Activated CD4-positive, alpha-beta T cell treated with anti-CD3 and anti-CD28 coated beads for 1 hour (primary cell): ENCODE data around the gene GBE1.
"Not testable (repeated sequence)": the region's sequence is repeated elsewhere in the genome, so short reads cannot be mapped to it uniquely, and the experiment has no call there.

ENCODE experiments used
- DNase-seq: peaks from one replicate; pipeline ENCODE4 v3.0.0-alpha.2; 2020

The GBE1 gene

GRCh38 chr3:81752604-81753003, 8.8 kb downstream of the GBE1 start:
- no peak for DNase-seq

DNA sequence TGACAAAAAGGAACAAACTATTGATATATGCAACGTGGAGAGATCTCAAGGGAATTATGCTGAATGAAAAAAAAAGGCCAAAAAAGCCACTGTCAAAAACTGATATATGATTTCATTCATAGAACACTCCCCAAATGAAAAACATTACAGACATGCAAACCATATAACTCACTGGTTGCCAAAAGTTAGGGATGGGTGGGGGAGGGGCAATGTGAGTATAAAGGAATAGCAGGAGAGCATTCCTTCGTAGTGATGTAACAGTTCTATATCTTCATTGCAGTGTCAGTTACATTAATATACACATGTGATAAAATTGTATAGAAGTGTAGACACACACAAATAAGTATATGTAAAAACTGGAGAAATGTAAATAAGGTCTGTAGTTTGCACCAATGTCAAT, 12.2 kb downstream of the GBE1 start:
- DNase-seq: no peak

DNA sequence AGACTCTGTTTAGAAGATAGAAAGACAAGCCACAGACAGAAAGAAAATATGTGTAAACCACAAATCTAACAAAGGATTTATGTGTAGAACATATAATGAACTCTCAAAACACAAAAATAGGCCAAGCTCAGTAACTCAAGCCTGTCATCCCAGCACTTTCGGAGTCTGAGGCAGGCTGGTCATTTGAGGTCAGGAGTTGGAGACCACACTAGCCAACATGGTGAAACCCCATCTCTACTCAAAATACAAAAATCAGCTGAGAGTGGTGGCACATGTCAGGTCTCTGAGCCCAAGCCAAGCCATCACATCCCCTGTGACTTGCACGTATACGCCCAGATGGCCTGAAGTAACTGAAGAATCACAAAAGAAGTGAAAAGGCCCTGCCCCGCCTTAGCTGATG, 14.2 kb downstream of the GBE1 start:
- DNase-seq: not testable (repeated sequence)

DNA sequence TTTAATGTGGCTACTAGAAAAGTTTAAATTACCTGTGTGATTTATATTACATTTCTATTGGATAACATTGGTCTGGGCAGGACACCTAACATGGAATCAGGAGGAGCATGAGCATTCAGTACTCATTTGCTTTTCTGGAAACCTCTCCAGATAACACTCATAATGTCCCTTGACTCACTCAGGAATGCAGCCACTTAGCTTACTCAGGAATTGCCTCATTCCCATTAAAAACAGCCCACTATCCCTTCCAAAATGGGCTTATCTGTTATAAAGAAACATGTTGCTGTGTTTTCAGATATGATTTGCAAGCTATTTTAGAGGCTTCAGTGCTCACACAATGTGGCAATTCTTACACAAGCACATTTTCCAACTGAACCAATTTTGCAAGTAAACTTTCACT, 17.1 kb downstream of the GBE1 start:
- no peak for DNase-seq

- no peak for DNase-seq
Measured at GRCh38 chr3:81743096-81744025, 18.1 kb downstream of the GBE1 start.

DNA sequence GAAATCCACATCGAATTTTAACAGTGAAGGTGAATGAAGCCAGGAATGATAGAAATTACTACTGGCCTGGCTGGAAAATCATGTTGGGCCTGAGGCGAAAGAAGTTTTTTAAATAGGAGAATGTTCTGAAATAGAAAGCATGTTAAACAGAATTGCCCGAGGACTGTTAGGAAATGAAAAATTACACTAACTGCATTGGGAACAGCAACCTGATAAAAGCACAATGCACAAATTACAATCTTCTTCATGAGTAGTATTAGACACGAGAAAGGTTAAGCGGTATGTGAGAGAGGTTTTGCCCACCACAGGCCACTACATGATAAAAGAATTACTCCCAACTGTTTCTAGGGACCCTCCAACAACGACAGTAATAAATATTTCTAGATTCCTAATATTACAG, 18.9 kb downstream of the GBE1 start:
- no peak for DNase-seq

DNA sequence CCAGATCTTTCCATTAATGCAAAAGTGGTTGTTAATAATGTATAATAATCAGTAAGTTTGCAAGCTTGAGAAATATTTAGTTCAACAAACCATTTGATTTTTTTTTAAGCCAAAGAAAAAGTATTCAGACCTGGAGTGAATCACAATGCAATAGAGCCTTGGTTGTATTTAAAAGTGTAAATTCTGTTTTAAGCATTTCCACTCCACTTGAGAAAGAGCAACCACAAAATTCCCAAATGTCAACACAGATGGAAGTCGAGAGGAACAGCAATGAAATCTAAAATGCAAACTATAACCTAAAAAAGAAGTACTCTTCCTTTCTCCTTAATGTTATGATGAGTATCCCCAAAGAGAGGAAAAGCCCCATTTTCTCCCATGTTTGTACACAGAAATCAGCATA, 20.2 kb downstream of the GBE1 start:
- no peak for DNase-seq

GRCh38 chr3:81740731-81741130, 20.7 kb downstream of the GBE1 start:
- no peak for DNase-seq

- DNase-seq: no peak
Measured at GRCh38 chr3:81735334-81735733, 26.1 kb downstream of the GBE1 start.

GRCh38 chr3:81734742-81735141, 26.7 kb downstream of the GBE1 start:
- no peak for DNase-seq

DNA sequence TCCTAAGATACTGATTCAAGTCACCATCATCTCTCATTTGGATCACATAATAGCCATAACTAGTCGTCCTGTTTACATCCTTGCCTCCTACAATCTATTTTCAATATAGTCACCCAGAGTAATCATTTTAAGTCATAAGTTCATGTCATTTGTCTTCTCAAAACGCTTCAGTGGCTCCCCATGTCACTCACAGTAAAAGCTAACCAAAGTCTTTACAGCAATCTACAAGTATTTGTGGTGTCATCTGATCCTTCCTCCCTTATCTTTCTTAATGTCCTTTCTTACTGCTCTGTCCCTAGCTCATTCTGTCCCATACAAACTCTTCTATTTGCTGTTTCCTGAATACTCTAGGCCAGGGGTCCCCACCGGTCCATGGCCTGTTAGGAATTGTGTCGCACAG, 28.8 kb downstream of the GBE1 start:
- DNase-seq: no peak

- DNase-seq: no peak
Measured at GRCh38 chr3:81728766-81729544, 32.5 kb downstream of the GBE1 start.

DNA sequence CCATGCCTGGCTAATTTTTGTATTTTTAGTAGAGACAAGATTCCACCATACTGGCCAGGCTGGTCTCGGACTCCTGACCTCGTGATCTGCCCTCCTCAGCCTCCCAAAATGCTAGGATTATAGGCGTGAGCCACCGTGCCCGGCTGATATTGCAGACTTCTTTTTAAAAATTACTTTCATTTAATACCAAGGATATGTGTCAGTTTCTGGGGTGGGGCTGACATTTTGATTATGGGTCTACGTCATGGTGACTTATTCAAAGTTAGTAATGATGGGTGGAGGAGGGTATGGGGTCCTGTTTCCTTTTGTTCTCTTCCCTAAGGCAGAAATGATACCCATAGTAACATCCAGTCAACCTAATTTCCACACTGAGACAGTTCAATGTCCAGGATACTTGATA, 34.7 kb downstream of the GBE1 start:
- no peak for DNase-seq

- no peak for DNase-seq
Measured at GRCh38 chr3:81726132-81726531, 35.3 kb downstream of the GBE1 start.

DNA sequence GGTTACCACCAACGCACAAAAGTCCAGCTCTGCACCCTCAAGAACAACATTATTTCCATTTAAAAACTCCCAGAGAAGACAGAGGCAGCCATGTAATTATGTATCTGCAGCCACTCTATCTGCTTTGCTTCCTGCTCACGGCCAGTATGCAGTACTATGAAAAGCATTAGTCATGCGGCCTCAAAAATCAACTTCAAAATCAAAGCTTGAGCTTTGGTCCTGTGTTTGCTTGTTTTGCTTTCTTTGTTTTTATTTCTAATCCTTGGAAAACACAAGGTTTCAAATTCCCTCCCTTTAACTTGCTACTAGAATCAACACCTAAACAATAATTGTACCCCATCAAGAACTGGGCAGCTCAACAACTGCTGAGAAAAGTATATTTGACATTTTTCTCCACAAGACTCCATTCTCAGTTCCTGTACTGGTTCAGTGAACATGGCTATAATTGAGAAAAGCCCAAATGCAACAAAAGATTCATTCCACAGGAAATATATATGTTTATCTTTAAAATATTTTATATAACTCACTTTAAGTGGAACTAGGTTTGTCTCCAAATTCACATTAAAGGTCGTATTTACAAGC, 37.6 kb downstream of the GBE1 start:
- DNase-seq: no peak

DNA sequence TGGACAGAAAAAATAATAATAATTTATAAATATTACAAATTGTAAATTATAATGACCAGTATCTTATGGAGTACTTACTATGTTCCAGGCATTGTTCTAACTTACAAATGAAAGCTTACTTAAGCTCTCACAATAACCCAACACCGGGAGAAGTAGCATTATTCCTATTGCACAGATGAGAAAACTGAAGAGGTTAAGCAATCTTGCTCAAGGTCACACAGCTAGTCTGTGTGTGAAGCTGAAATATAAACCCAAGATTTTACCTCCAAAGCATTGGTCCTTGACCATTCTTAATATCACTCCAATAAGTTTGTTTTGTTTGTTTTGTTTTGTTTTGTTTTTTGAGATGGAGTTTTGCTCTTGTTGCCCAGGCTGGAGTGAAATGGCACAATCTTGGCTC, 43.1 kb downstream of the GBE1 start:
- no peak for DNase-seq

DNA sequence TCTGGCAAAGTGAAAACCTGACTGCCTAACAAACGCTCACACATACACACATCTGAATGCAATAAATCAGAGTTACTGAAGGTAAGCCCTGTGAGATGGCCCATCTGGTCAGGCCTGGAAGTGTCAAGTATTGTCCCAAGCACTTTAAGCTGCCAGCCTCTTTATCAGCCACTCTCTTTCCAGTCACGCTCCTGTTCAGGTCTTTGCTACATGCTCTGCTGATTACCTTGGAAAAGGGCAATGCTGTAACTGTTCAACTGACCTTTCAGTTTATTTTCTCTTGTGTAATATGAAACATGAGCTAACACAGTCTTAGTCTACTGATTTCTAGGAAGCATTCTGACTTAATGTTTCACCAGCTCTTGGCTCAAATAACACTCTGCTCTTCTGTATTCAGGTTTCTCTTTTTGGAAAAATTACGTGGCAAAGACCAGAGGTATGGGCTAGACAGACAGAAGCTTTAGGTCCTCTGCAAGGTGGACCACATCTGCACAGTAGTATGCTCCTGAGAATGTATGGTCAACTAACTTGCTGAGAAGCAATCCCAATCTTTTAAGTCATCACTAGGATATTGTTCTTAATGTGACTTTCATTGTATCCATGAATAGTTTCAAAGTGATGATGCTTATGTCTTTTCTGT, 44.5 kb downstream of the GBE1 start:
- no peak for DNase-seq

- DNase-seq: no peak
Measured at GRCh38 chr3:81713031-81713430, 48.4 kb downstream of the GBE1 start.

DNA sequence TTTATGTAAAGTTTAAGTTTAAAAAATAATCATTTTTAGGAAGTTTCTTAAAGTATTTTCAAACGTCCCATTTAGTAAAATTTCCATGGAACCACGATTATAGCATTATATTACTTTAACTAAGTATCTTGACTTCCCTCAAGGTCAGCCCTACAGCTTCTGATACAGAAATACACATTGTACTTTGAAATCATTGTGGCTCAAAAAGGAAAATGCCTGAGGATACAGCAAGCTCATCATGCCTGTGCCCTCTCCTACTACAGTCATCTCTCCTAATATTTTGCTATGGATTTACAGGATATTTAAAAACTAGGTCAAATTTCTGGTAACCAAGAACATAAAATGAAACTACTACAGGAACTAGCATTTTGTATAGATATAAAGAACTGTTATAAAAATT, 51.8 kb downstream of the GBE1 start:
- no peak for DNase-seq

DNA sequence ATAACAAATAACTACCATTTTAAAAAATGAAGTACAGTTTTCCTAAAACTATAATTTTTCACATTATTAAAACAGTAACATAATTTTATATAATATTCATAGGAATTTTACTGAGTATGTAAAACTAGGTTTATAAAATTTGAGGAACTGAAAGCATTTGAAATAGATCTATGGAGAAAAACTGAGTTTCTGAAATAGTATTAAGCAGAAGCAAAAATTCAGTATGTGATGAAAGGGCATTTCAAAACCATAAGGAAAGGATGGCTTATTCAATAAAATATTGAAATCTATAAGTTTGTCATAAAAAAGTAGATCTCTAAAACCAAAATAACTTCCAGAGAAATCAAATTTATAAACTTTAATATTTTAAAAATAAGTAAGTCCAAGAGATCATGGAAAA, 53.4 kb downstream of the GBE1 start:
- DNase-seq: no peak

DNA sequence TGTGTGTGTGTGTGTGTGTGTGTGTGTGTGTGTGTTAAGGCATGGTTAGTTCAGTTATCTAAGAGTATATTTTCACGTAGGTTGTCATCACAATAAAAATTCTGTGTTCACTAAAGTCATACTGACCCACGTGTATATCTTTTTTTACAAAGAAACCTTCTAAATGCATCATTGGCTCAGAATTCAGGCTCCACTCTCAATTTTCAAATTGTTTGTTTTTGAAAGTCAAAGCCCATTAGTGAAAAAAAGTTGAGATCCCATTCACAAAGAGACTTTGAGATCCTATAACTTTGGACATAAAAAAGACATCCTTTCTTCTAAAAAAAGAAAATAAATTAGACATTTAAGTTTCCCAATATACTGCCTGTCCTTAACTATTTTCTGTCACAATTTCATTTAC, 59.3 kb downstream of the GBE1 start:
- DNase-seq: no peak

DNA sequence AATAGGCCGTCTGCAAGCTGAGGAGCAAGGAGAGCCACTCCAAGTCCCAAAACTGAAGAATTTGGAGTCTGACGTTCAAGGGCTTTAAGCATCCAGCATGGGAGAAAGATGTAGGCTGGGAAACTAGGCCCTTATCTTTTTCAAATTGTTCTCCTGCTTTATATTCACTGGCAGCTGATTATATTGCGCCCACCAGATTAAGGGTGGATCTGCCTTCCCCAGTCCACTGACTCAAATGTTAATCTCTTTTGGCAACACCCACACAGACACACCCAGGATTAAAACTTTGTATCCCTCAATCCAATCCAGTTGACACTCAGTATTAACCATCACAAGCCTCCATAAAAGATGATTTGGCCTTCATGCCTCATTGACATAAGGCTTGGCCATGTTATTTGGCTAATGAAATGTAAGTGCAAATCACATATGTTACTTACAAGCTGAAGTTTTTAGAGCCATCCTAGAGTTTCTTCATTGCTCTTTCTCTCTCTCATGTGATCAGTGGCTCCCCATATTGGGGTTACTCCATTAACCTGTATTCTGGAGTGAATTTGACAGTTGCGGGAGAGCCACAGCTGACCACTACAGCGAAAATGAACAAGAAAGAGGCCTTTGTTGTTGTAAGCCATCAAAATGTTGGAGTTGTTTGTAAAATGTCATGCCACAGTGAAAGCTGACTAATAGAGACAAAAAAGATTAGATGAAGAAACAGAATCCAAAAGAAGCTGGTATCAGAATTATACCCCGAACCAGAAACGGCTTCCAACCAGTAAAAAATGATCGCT, 61.7 kb downstream of the GBE1 start:
- no peak for DNase-seq

DNA sequence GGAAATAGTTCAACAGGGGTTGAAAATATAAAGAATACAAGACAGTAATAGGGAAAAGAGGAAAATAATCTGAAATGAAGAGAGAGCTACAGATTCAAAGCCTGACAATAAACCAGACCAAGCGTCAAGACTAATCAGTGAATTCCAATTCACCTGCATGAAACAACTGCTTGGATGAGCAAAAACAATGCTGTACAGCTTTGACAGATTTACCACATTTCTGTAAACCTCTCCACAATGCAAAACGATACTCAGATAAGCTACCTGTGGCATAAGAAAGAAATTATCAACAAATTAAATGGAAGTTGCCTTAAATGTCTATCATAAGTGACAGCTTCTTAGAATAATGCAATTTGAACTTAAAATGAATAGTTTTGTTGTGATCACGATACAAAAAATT, 65.4 kb downstream of the GBE1 start:
- DNase-seq: no peak
